Suprapubic skin (tissue), 4 donors: ENCODE data around the gene DTNB. TPM values are rescaled to one million over a fixed set of nuclear protein-coding genes. Genes with fewer than 3 reads are reported as not detected.
"Not testable (repeated sequence)": the region's sequence is repeated elsewhere in the genome, so short reads cannot be mapped to it uniquely, and the experiment has no call there.

Experiments used
- DNase-seq, 2 donors: peaks; one replicate each; pipeline ENCODE4 v3.0.0-alpha.2; 2019; ENCODE audit warnings: low spot score in 2 of 2
- H3K27ac ChIP-seq: fragments of 200-600 bp; sonication (generic); one replicate; pipeline ENCODE4 v1.5.1; 2019
- H3K27me3 ChIP-seq: fragments of 200-600 bp; sonication (generic); one replicate; pipeline ENCODE4 v1.5.1; 2019
- H3K36me3 ChIP-seq: fragments of 200-600 bp; sonication (generic); one replicate; pipeline ENCODE4 v1.5.1; 2019
- H3K4me1 ChIP-seq: fragments of 200-600 bp; sonication (generic); one replicate; pipeline ENCODE4 v1.5.1; 2019
- H3K4me3 ChIP-seq: fragments of 200-600 bp; sonication (generic); one replicate; pipeline ENCODE4 v1.5.1; 2019; ENCODE audit warnings: mild to moderate bottlenecking
- H3K9me3 ChIP-seq: fragments of 200-600 bp; sonication (generic); one replicate; pipeline ENCODE4 v1.5.1; 2019
- CTCF ChIP-seq, 2 donors: fragments of 200-600 bp in 1 of 2; fragments of 450-650 bp in 1 of 2; sonication (generic) in 1 of 2; IDR thresholded peaks; one replicate each; pipeline ENCODE4 v1.5.1; 2016 to 2019; ENCODE audit warnings: antibody characterized with exemption in 2 of 2, mild to moderate bottlenecking in 1 of 2, moderate library complexity in 1 of 2
- EP300 ChIP-seq: sonication (generic); formaldehyde crosslinking; IDR thresholded peaks from one replicate; pipeline ENCODE4 v1.6.1; 2017; ENCODE audit warnings: antibody characterized with exemption
- POLR2A ChIP-seq, 2 donors: fragments of 450-650 bp; IDR thresholded peaks; one replicate each; pipeline ENCODE4 v1.6.1; 2017; ENCODE audit warnings: antibody characterized with exemption in 2 of 2, mild to moderate bottlenecking in 2 of 2, moderate library complexity in 2 of 2
- POLR2AphosphoS5 ChIP-seq, 3 donors: sonication (generic); formaldehyde crosslinking; IDR thresholded peaks; one replicate each; pipeline ENCODE4 v1.6.1; 2017; ENCODE audit warnings: antibody characterized with exemption in 3 of 3
- WGBS: methylation state at CpG from one replicate; pipeline ENCODE4 v1.1.5; 2018; 5-methylcytosine and 5-hydroxymethylcytosine counted together
- total RNA-seq, 4 donors: library from RNA; depleted of rRNA; stranded (reverse); fragments of >200 nt; gene quantifications; one replicate each; pipeline ENCODE4 v1.1.0, GENCODE V29; 2016

Gene DTNB
- total RNA-seq, 4 donors from 2014 or later, result 11.8 to 40.1 (median 24.1) TPM

- Histone ChIP-seq H3K27me3 (no peaks in the 10 kb centered on the region), H3K36me3 (no peaks in the 10 kb centered on the region), H3K9me3 (no peaks in the 10 kb centered on the region), H3K27ac (no peak overlapping the region), H3K4me3 (no peak overlapping the region), H3K4me1 (no peaks in the 10 kb centered on the region)
- 73% methylated on average over 4 of the region's 4 CpGs for WGBS
- TF ChIP-seq EP300 (no peak), POLR2AphosphoS5 (IDR thresholded peaks at IDR 0.05) (no peak), POLR2A (IDR thresholded peaks at IDR 0.05) (no peak), CTCF (IDR thresholded peaks at IDR 0.05) (no peak)
- no peak for DNase-seq
Observed at GRCh38 chr2:25649786-25650185, 23.6 kb downstream of the DTNB start.

GRCh38 chr2:25642298-25642697, 31.1 kb downstream of the DTNB start:
- no peak for TF ChIP-seq POLR2AphosphoS5 (IDR thresholded peaks at IDR 0.05)
- no peak for TF ChIP-seq POLR2A (IDR thresholded peaks at IDR 0.05)
- no peak for TF ChIP-seq CTCF (IDR thresholded peaks at IDR 0.05)
- no peak for TF ChIP-seq EP300
- no peaks in the 10 kb centered on the region for H3K36me3 ChIP-seq
- H3K9me3 ChIP-seq, result no peaks in the 10 kb centered on the region
- 62% methylated on average over 3 of the region's 3 CpGs for WGBS
- no peak overlapping the region for H3K27ac ChIP-seq
- DNase-seq, result no peak
- no peaks in the 10 kb centered on the region for H3K27me3 ChIP-seq
- H3K4me1 ChIP-seq, result no peaks in the 10 kb centered on the region
- H3K4me3 ChIP-seq, result no peak overlapping the region

GRCh38 chr2:25639696-25640095, 33.7 kb downstream of the DTNB start:
- no peak overlapping the region for H3K27ac ChIP-seq
- no peaks in the 10 kb centered on the region for H3K9me3 ChIP-seq
- H3K27me3 ChIP-seq, result no peaks in the 10 kb centered on the region
- 95% methylated on average over 17 of the region's 17 CpGs for WGBS
- no peaks in the 10 kb centered on the region for H3K4me1 ChIP-seq
- H3K4me3 ChIP-seq, result no peak overlapping the region
- no peak for DNase-seq
- H3K36me3 ChIP-seq, result no peaks in the 10 kb centered on the region
- no peak for TF ChIP-seq POLR2A (IDR thresholded peaks at IDR 0.05)
- TF ChIP-seq POLR2AphosphoS5 (IDR thresholded peaks at IDR 0.05), result no peak
- TF ChIP-seq CTCF (IDR thresholded peaks at IDR 0.05), result no peak
- no peak for TF ChIP-seq EP300

- WGBS, result 84% methylated on average over 8 of the region's 9 CpGs
- no peaks in the 10 kb centered on the region for H3K9me3 ChIP-seq
- H3K4me1 ChIP-seq, result no peaks in the 10 kb centered on the region
- TF ChIP-seq EP300 (no peak), CTCF (IDR thresholded peaks at IDR 0.05) (no peak), POLR2A (IDR thresholded peaks at IDR 0.05) (no peak), POLR2AphosphoS5 (IDR thresholded peaks at IDR 0.05) (no peak)
- no peaks in the 10 kb centered on the region for H3K27me3 ChIP-seq
- no peak for DNase-seq
- no peak overlapping the region for H3K27ac ChIP-seq
- no peaks in the 10 kb centered on the region for H3K36me3 ChIP-seq
- no peak overlapping the region for H3K4me3 ChIP-seq
Observed at GRCh38 chr2:25639131-25639530, 34.2 kb downstream of the DTNB start.

GRCh38 chr2:25635797-25636196, 37.6 kb downstream of the DTNB start:
- Histone ChIP-seq H3K9me3 (no peaks in the 10 kb centered on the region), H3K27me3 (no peaks in the 10 kb centered on the region), H3K4me1 (no peaks in the 10 kb centered on the region), H3K36me3 (no peaks in the 10 kb centered on the region), H3K4me3 (no peak overlapping the region), H3K27ac (no peak overlapping the region)
- TF ChIP-seq POLR2AphosphoS5 (IDR thresholded peaks at IDR 0.05) (no peak), CTCF (IDR thresholded peaks at IDR 0.05) (no peak), EP300 (no peak), POLR2A (IDR thresholded peaks at IDR 0.05) (no peak)
- DNase-seq, result no peak
- WGBS, result 96% methylated on average over 1 of the region's 1 CpG

- H3K27ac ChIP-seq, H3K9me3 ChIP-seq, H3K4me3 ChIP-seq, H3K27me3 ChIP-seq, H3K4me1 ChIP-seq, H3K36me3 ChIP-seq, DNase-seq: not testable (repeated sequence)
- 78% methylated on average over 9 of the region's 34 CpGs for WGBS
Observed at GRCh38 chr2:25633801-25634200, 39.6 kb downstream of the DTNB start.
